Erythroblast (primary cell): ENCODE data around the gene MAGEA4.

ENCODE experiments used
- GATA1 ChIP-seq: IDR thresholded peaks from 2 replicates; pipeline ENCODE4 v1.6.1; 2011; ENCODE audit warnings: low read depth, mild to moderate bottlenecking, control low read depth, low read length, moderate library complexity
- POLR2A ChIP-seq: IDR thresholded peaks from 2 replicates; pipeline ENCODE4 v1.6.1; 2011; ENCODE audit warnings: mild to moderate bottlenecking, low read length

- TF ChIP-seq POLR2A (no peak), GATA1 (no peak)
Observed at GRCh38 chrX:151970661-151971060, 58.0 kb downstream of the MAGEA4 start.
